SJCRH30 (cell line): Measurements from ENCODE around the gene PCDHB3. TPM values are rescaled to one million over a fixed set of nuclear protein-coding genes. Genes with fewer than 3 reads are reported as not detected.
"Not testable (repeated sequence)": the region's sequence is repeated elsewhere in the genome, so short reads cannot be mapped to it uniquely, and the experiment has no call there.

Experiments used
- DNase-seq, 2 experiments: peaks; one replicate each; pipeline ENCODE4 v3.0.0-alpha.2; 2015 to 2020
- H3K27ac ChIP-seq: fragments of 250-450 bp; sonication (Bioruptor Pico); 2 replicates; pipeline ENCODE4 v1.5.1; 2020; ENCODE audit warnings: mild to moderate bottlenecking, moderate library complexity
- H3K27me3 ChIP-seq: fragments of 250-450 bp; sonication (Bioruptor Pico); 2 replicates; pipeline ENCODE4 v1.5.1; 2020; ENCODE audit warnings: mild to moderate bottlenecking, moderate library complexity
- H3K36me3 ChIP-seq: fragments of 250-450 bp; sonication (Bioruptor Pico); 2 replicates; pipeline ENCODE4 v1.5.1; 2020; ENCODE audit warnings: mild to moderate bottlenecking, moderate library complexity
- H3K4me1 ChIP-seq: fragments of 250-450 bp; sonication (Bioruptor Pico); 2 replicates; pipeline ENCODE4 v1.5.1; 2020; ENCODE audit warnings: mild to moderate bottlenecking, moderate library complexity
- H3K4me3 ChIP-seq: fragments of 250-450 bp; sonication (Bioruptor Pico); 2 replicates; pipeline ENCODE4 v1.5.1; 2020; ENCODE audit warnings: mild to moderate bottlenecking, moderate library complexity
- H3K9me3 ChIP-seq: fragments of 250-450 bp; sonication (Bioruptor Pico); replicated peaks from 2 replicates; pipeline ENCODE4 v1.5.1; 2020; ENCODE audit warnings: mild to moderate bottlenecking, moderate library complexity
- total RNA-seq: library from RNA; depleted of rRNA; stranded (reverse); fragments of >200 nt; shearing (Covaris generic); gene quantifications from 2 replicates; pipeline ENCODE4 v1.2.3, GENCODE V29; 2014

The PCDHB3 gene
- total RNA-seq, 1 experiment from 2014 or later = 1.6 TPM

- Histone ChIP-seq H3K9me3 (no peaks in the 10 kb centered on the region), H3K27ac (no peak overlapping the region), H3K36me3 (no peaks in the 10 kb centered on the region; the same call in 1 of the 2 replicates), H3K27me3 (no peaks in the 10 kb centered on the region), H3K4me3 (no peak overlapping the region), H3K4me1 (no peaks in the 10 kb centered on the region)
- DNase-seq = no peak
Measured at GRCh38 chr5:141119250-141119649, 19.0 kb downstream of the PCDHB3 start.

GRCh38 chr5:141121563-141121962 lies 21.3 kb downstream of the PCDHB3 start, which contains the start of gene PCDHB4:
Gene PCDHB4 (plus strand): TSS chr5:141121818. CDS start chr5:141121999, 181 bp downstream.
- no peak within 1 kb of the TSS for H3K27ac ChIP-seq
- no peak for DNase-seq
- no peaks in the 10 kb centered on the region for H3K4me1 ChIP-seq
- no peak within 1 kb of the TSS for H3K4me3 ChIP-seq
- no peaks in the 10 kb centered on the region; the same call in 1 of the 2 replicates for H3K36me3 ChIP-seq
- H3K9me3 ChIP-seq = no peaks in the 10 kb centered on the region
- H3K27me3 ChIP-seq = no peaks in the 10 kb centered on the region

- Histone ChIP-seq H3K27me3 (no peaks in the 10 kb centered on the region), H3K27ac (no peak overlapping the region), H3K4me1 (no peaks in the 10 kb centered on the region), H3K36me3 (no peaks in the 10 kb centered on the region; the same call in 1 of the 2 replicates), H3K9me3 (no peaks in the 10 kb centered on the region), H3K4me3 (no peak overlapping the region)
- no peak for DNase-seq
Measured at GRCh38 chr5:141121985-141122384, 21.7 kb downstream of the PCDHB3 start.

- H3K4me3 ChIP-seq, H3K36me3 ChIP-seq, DNase-seq, H3K27ac ChIP-seq, H3K27me3 ChIP-seq, H3K4me1 ChIP-seq, H3K9me3 ChIP-seq: not testable (repeated sequence)
Measured at GRCh38 chr5:141123396-141124135, 23.3 kb downstream of the PCDHB3 start.

- Histone ChIP-seq H3K36me3 (no peaks in the 10 kb centered on the region), H3K9me3 (no peaks in the 10 kb centered on the region), H3K27ac (no peak overlapping the region), H3K4me3 (no peak overlapping the region), H3K4me1 (no peaks in the 10 kb centered on the region), H3K27me3 (no peaks in the 10 kb centered on the region)
- no peak for DNase-seq
Measured at GRCh38 chr5:141127305-141127704, 27.0 kb downstream of the PCDHB3 start.

GRCh38 chr5:141135030-141135717 lies 34.9 kb downstream of the PCDHB3 start, which contains the start of gene PCDHB5:
Gene PCDHB5 (plus strand): TSS chr5:141135206. CDS start chr5:141135435, 229 bp downstream.
- no peaks in the 10 kb centered on the region for H3K9me3 ChIP-seq
- peak within 1 kb of the TSS; percentile 76 for H3K27ac ChIP-seq
- H3K36me3 ChIP-seq = 0 out of 2 replicates have a peak, but pooled peaks cover 6% of the 10 kb centered on the region
- H3K4me1 ChIP-seq = no peaks in the 10 kb centered on the region
- peak; percentile 55 to 81 for DNase-seq
- no peaks in the 10 kb centered on the region for H3K27me3 ChIP-seq
- H3K4me3 ChIP-seq = peak within 1 kb of the TSS; percentile 70

- Histone ChIP-seq H3K4me1 (no peaks in the 10 kb centered on the region), H3K36me3 (0 out of 2 replicates have a peak, but pooled peaks cover 6% of the 10 kb centered on the region), H3K4me3 (peak overlapping the region; percentile 70), H3K27me3 (no peaks in the 10 kb centered on the region), H3K9me3 (no peaks in the 10 kb centered on the region), H3K27ac (peak overlapping the region; percentile 76)
- DNase-seq = no peak
Measured at GRCh38 chr5:141135718-141136266, 35.5 kb downstream of the PCDHB3 start.

- not testable (repeated sequence) for H3K36me3 ChIP-seq, H3K4me3 ChIP-seq, DNase-seq, H3K27ac ChIP-seq, H3K9me3 ChIP-seq, H3K27me3 ChIP-seq, H3K4me1 ChIP-seq
Measured at GRCh38 chr5:141137346-141137745, 37.1 kb downstream of the PCDHB3 start.

GRCh38 chr5:141149812-141150211 lies 49.5 kb downstream of the PCDHB3 start, which contains the start of gene PCDHB6:
Gene PCDHB6 (plus strand): TSS chr5:141150057. CDS start chr5:141150258, 201 bp downstream.
- H3K4me1 ChIP-seq = no peaks in the 10 kb centered on the region
- no peak within 1 kb of the TSS for H3K27ac ChIP-seq
- no peaks in the 10 kb centered on the region for H3K9me3 ChIP-seq
- H3K4me3 ChIP-seq = no peak within 1 kb of the TSS
- 0 out of 2 replicates have a peak, but pooled peaks cover 3% of the 10 kb centered on the region for H3K27me3 ChIP-seq
- DNase-seq = no peak
- no peaks in the 10 kb centered on the region for H3K36me3 ChIP-seq

- Histone ChIP-seq H3K4me1 (no peaks in the 10 kb centered on the region), H3K36me3 (no peaks in the 10 kb centered on the region), H3K9me3 (no peaks in the 10 kb centered on the region), H3K27ac (no peak overlapping the region), H3K4me3 (no peak overlapping the region), H3K27me3 (0 out of 2 replicates have a peak, but pooled peaks cover 3% of the 10 kb centered on the region)
- no peak for DNase-seq
Measured at GRCh38 chr5:141150224-141150992, 50.1 kb downstream of the PCDHB3 start.

GRCh38 chr5:141150993-141151325 lies 50.7 kb downstream of the PCDHB3 start:
- Histone ChIP-seq H3K27me3 (0 out of 2 replicates have a peak, but pooled peaks cover 3% of the 10 kb centered on the region), H3K27ac (no peak overlapping the region), H3K36me3 (no peaks in the 10 kb centered on the region), H3K4me3 (no peak overlapping the region), H3K9me3 (no peaks in the 10 kb centered on the region), H3K4me1 (no peaks in the 10 kb centered on the region)
- no peak for DNase-seq

- DNase-seq, H3K36me3 ChIP-seq, H3K9me3 ChIP-seq: not testable (repeated sequence)
Measured at GRCh38 chr5:141151632-141152031, 51.4 kb downstream of the PCDHB3 start.

GRCh38 chr5:141152096-141152495 lies 51.8 kb downstream of the PCDHB3 start:
- not testable (repeated sequence) for H3K36me3 ChIP-seq, DNase-seq, H3K4me1 ChIP-seq, H3K27ac ChIP-seq, H3K4me3 ChIP-seq, H3K27me3 ChIP-seq, H3K9me3 ChIP-seq

More at GRCh38 chr5:141151632-141152031, 51.4 kb downstream of the PCDHB3 start:
- H3K27ac ChIP-seq, H3K4me3 ChIP-seq, H3K27me3 ChIP-seq, H3K4me1 ChIP-seq: not testable (repeated sequence)
